ENCODE results near the gene ZNF57. TPM values are rescaled to one million over a fixed set of nuclear protein-coding genes. Genes with fewer than 3 reads are reported as not detected.
"Not testable (repeated sequence)": the region's sequence is repeated elsewhere in the genome, so short reads cannot be mapped to it uniquely, and the experiment has no call there.

ZNF57 gene
- total RNA-seq, 4 donors from 2014 or later = 2.7 to 4.2 (median 3.2) TPM

- Histone ChIP-seq H3K36me3 (no peaks in the 10 kb centered on the region), H3K27ac (no peak within 1 kb of the TSS), H3K4me3 (peak within 1 kb of the TSS in 1 of 4 donors; percentile 35), H3K27me3 (no peaks in the 10 kb centered on the region), H3K4me1 (peaks cover 0 to 5% (median 0%) of the 10 kb centered on the region in 4 donors), H3K9me3 (peaks cover 0 to 9% (median 0%) of the 10 kb centered on the region in 4 donors)
- 73 to 75% methylated on average over 36 of the region's 36 CpGs for WGBS, 2 donors
- peak in 1 of 2 donors; percentile 9 for DNase-seq (ENCODE audit: low spot score in 2 of 2)
- no peak for TF ChIP-seq CTCF (IDR thresholded peaks at IDR 0.05)
- TF ChIP-seq POLR2A (IDR thresholded peaks at IDR 0.05) = no peak
- no peak for TF ChIP-seq EP300 (IDR thresholded peaks at IDR 0.05)
Observed at GRCh38 chr19:2867025-2867991, 33.4 kb upstream of the ZNF57 start, which contains the start of gene ZNF556. Gene ZNF556, plus strand, starts transcription at chr19:2867335. Its CDS starts 87 bp downstream, at chr19:2867422.

GRCh38 chr19:2869618-2870017, 31.1 kb upstream of the ZNF57 start:
- WGBS, 2 donors = 80 to 83% methylated on average over 10 of the region's 10 CpGs
- DNase-seq (ENCODE audit: low spot score in 2 of 2) = no peak
- TF ChIP-seq POLR2A (IDR thresholded peaks at IDR 0.05) (no peak), EP300 (IDR thresholded peaks at IDR 0.05) (no peak), CTCF (IDR thresholded peaks at IDR 0.05) (no peak)
- peaks cover 0 to 5% (median 0%) of the 10 kb centered on the region in 4 donors for H3K4me1 ChIP-seq
- no peaks in the 10 kb centered on the region for H3K9me3 ChIP-seq
- no peak overlapping the region for H3K4me3 ChIP-seq
- H3K27ac ChIP-seq = no peak overlapping the region
- H3K27me3 ChIP-seq = no peaks in the 10 kb centered on the region
- no peaks in the 10 kb centered on the region for H3K36me3 ChIP-seq

- H3K36me3 ChIP-seq; DNase-seq (ENCODE audit: low spot score in 2 of 2); H3K4me3 ChIP-seq; H3K4me1 ChIP-seq; H3K27ac ChIP-seq; H3K27me3 ChIP-seq: not testable (repeated sequence)
- 20% methylated on average over 11 of the region's 11 CpGs for WGBS, 2 donors
- peak in 3 of 5 experiments; percentile 6 to 35 (median 8) for TF ChIP-seq CTCF (IDR thresholded peaks at IDR 0.05)
- H3K9me3 ChIP-seq = peaks cover 0 to 18% (median under 1%) of the 10 kb centered on the region in 4 donors
Observed at GRCh38 chr19:2872175-2872574, 28.6 kb upstream of the ZNF57 start.

GRCh38 chr19:2877398-2878331, 23.1 kb upstream of the ZNF57 start:
- Histone ChIP-seq H3K4me3 (no peak overlapping the region), H3K4me1 (no peaks in the 10 kb centered on the region), H3K27ac (no peak overlapping the region), H3K36me3 (peaks cover 0 to 5% (median 0%) of the 10 kb centered on the region in 3 donors), H3K9me3 (peaks cover 0 to 42% (median 9%) of the 10 kb centered on the region in 4 donors), H3K27me3 (no peaks in the 10 kb centered on the region)
- WGBS, 2 donors = 86 to 91% methylated on average over 32 of the region's 32 CpGs
- no peak for TF ChIP-seq POLR2A (IDR thresholded peaks at IDR 0.05)
- TF ChIP-seq EP300 (IDR thresholded peaks at IDR 0.05) = no peak
- no peak for TF ChIP-seq CTCF (IDR thresholded peaks at IDR 0.05)
- DNase-seq (ENCODE audit: low spot score in 2 of 2) = no peak
